ENCODE results near the gene PPARD. TPM values are rescaled to one million over a fixed set of nuclear protein-coding genes. Genes with fewer than 3 reads are reported as not detected.

Gene PPARD
- total and polyA plus RNA-seq, 2 of the 13 experiments (the other 11 are each of a cell fraction or from before 2014, with no cell fraction given), result 6.1 to 13.3 TPM

DNA sequence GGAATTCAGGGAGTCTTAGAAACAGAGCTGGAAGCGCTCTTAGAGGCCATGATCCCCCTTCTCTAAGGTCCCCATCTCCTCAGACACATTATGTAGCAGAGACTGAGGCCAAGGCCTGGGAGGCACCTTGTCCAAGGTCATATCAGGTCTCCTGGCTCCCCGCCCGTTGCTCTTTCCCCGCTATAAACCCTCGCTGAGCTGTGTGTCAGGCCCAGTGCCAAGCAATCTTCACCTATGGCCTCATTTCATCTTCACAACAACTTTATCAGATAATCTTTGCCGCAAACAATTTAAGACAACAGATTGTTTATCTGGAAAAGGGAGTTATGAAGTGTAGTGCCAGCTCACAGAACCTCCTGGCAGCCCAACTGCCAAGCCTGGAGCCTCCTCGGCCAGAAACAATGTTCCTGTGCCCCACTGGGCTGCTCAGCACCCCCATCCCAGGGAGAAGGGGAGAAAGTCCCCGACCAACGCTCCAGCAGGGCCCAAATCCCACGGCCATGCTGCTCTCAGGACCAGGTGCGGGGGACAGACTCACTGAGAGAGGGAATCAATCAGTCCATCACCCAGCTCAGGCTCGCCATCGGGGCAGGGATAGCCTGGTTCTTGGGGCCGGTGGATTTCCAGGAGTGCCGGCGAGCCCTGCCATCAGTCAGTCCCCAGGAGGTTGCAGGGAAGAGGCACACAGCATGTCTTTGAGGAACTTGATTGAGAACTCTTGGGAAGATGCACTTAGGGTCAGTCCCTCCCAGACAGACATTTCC, 92.9 kb downstream of the PPARD start (continued):
- TF ChIP-seq, protein P1, sequence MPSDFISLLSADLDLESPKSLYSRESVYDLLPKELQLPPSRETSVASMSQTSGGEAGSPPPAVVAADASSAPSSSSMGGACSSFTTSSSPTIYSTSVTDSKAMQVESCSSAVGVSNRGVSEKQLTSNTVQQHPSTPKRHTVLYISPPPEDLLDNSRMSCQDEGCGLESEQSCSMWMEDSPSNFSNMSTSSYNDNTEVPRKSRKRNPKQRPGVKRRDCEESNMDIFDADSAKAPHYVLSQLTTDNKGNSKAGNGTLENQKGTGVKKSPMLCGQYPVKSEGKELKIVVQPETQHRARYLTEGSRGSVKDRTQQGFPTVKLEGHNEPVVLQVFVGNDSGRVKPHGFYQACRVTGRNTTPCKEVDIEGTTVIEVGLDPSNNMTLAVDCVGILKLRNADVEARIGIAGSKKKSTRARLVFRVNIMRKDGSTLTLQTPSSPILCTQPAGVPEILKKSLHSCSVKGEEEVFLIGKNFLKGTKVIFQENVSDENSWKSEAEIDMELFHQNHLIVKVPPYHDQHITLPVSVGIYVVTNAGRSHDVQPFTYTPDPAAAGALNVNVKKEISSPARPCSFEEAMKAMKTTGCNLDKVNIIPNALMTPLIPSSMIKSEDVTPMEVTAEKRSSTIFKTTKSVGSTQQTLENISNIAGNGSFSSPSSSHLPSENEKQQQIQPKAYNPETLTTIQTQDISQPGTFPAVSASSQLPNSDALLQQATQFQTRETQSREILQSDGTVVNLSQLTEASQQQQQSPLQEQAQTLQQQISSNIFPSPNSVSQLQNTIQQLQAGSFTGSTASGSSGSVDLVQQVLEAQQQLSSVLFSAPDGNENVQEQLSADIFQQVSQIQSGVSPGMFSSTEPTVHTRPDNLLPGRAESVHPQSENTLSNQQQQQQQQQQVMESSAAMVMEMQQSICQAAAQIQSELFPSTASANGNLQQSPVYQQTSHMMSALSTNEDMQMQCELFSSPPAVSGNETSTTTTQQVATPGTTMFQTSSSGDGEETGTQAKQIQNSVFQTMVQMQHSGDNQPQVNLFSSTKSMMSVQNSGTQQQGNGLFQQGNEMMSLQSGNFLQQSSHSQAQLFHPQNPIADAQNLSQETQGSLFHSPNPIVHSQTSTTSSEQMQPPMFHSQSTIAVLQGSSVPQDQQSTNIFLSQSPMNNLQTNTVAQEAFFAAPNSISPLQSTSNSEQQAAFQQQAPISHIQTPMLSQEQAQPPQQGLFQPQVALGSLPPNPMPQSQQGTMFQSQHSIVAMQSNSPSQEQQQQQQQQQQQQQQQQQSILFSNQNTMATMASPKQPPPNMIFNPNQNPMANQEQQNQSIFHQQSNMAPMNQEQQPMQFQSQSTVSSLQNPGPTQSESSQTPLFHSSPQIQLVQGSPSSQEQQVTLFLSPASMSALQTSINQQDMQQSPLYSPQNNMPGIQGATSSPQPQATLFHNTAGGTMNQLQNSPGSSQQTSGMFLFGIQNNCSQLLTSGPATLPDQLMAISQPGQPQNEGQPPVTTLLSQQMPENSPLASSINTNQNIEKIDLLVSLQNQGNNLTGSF (CRISPR knock-in tag; IDR thresholded peaks at IDR 0.05), result no peak
- TF ChIP-seq ZNF570 (CRISPR knock-in tag; IDR thresholded peaks at IDR 0.05; ENCODE audit: borderline replicate concordance), result no peak
- no peak for TF ChIP-seq RFX1 (IDR thresholded peaks at IDR 0.05)
- no peak for TF ChIP-seq ZNF251 (CRISPR knock-in tag; IDR thresholded peaks at IDR 0.05)
- TF ChIP-seq, protein P2, sequence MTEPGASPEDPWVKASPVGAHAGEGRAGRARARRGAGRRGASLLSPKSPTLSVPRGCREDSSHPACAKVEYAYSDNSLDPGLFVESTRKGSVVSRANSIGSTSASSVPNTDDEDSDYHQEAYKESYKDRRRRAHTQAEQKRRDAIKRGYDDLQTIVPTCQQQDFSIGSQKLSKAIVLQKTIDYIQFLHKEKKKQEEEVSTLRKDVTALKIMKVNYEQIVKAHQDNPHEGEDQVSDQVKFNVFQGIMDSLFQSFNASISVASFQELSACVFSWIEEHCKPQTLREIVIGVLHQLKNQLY (CRISPR knock-in tag; IDR thresholded peaks at IDR 0.05), result no peak
- TF ChIP-seq, protein P3, sequence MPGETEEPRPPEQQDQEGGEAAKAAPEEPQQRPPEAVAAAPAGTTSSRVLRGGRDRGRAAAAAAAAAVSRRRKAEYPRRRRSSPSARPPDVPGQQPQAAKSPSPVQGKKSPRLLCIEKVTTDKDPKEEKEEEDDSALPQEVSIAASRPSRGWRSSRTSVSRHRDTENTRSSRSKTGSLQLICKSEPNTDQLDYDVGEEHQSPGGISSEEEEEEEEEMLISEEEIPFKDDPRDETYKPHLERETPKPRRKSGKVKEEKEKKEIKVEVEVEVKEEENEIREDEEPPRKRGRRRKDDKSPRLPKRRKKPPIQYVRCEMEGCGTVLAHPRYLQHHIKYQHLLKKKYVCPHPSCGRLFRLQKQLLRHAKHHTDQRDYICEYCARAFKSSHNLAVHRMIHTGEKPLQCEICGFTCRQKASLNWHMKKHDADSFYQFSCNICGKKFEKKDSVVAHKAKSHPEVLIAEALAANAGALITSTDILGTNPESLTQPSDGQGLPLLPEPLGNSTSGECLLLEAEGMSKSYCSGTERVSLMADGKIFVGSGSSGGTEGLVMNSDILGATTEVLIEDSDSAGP (CRISPR knock-in tag; IDR thresholded peaks at IDR 0.05; ENCODE audit: borderline replicate concordance), result 0 out of 2 replicates have a peak, but pooled peaks have one; percentile 31
- no peak for TF ChIP-seq ZBTB1 (CRISPR knock-in tag; IDR thresholded peaks at IDR 0.05; ENCODE audit: borderline replicate concordance)
- TF ChIP-seq, protein P4, sequence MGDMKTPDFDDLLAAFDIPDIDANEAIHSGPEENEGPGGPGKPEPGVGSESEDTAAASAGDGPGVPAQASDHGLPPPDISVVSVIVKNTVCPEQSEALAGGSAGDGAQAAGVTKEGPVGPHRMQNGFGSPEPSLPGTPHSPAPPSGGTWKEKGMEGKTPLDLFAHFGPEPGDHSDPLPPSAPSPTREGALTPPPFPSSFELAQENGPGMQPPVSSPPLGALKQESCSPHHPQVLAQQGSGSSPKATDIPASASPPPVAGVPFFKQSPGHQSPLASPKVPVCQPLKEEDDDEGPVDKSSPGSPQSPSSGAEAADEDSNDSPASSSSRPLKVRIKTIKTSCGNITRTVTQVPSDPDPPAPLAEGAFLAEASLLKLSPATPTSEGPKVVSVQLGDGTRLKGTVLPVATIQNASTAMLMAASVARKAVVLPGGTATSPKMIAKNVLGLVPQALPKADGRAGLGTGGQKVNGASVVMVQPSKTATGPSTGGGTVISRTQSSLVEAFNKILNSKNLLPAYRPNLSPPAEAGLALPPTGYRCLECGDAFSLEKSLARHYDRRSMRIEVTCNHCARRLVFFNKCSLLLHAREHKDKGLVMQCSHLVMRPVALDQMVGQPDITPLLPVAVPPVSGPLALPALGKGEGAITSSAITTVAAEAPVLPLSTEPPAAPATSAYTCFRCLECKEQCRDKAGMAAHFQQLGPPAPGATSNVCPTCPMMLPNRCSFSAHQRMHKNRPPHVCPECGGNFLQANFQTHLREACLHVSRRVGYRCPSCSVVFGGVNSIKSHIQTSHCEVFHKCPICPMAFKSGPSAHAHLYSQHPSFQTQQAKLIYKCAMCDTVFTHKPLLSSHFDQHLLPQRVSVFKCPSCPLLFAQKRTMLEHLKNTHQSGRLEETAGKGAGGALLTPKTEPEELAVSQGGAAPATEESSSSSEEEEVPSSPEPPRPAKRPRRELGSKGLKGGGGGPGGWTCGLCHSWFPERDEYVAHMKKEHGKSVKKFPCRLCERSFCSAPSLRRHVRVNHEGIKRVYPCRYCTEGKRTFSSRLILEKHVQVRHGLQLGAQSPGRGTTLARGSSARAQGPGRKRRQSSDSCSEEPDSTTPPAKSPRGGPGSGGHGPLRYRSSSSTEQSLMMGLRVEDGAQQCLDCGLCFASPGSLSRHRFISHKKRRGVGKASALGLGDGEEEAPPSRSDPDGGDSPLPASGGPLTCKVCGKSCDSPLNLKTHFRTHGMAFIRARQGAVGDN (CRISPR knock-in tag; IDR thresholded peaks at IDR 0.05), result peak; percentile 33; the same call in 1 of the 2 replicates
- TF ChIP-seq, protein P5, sequence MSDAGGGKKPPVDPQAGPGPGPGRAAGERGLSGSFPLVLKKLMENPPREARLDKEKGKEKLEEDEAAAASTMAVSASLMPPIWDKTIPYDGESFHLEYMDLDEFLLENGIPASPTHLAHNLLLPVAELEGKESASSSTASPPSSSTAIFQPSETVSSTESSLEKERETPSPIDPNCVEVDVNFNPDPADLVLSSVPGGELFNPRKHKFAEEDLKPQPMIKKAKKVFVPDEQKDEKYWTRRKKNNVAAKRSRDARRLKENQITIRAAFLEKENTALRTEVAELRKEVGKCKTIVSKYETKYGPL (CRISPR knock-in tag; IDR thresholded peaks at IDR 0.05), result no peak
- TF ChIP-seq, protein P6, sequence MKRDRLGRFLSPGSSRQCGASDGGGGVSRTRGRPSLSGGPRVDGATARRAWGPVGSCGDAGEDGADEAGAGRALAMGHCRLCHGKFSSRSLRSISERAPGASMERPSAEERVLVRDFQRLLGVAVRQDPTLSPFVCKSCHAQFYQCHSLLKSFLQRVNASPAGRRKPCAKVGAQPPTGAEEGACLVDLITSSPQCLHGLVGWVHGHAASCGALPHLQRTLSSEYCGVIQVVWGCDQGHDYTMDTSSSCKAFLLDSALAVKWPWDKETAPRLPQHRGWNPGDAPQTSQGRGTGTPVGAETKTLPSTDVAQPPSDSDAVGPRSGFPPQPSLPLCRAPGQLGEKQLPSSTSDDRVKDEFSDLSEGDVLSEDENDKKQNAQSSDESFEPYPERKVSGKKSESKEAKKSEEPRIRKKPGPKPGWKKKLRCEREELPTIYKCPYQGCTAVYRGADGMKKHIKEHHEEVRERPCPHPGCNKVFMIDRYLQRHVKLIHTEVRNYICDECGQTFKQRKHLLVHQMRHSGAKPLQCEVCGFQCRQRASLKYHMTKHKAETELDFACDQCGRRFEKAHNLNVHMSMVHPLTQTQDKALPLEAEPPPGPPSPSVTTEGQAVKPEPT (CRISPR knock-in tag; IDR thresholded peaks at IDR 0.05; ENCODE audit: low read depth), result no peak
- no peak for TF ChIP-seq U2AF1 (optimal IDR thresholded peaks at IDR 0.05; ENCODE audit: low read depth, low read length)
- TF ChIP-seq ZNF451 (CRISPR knock-in tag; IDR thresholded peaks at IDR 0.05), result no peak
- TF ChIP-seq ZSCAN12 (CRISPR knock-in tag; IDR thresholded peaks at IDR 0.05), result no peak
- TF ChIP-seq RXRB (CRISPR knock-in tag; IDR thresholded peaks at IDR 0.05; ENCODE audit: borderline replicate concordance), result peak; percentile 78

Data from HepG2 (cell line).